GM13976 (cell line): Measurements from ENCODE around the gene PHF2.

Experiments
- DNase-seq: peaks from one replicate; pipeline ENCODE4 v3.0.0; 2012; ENCODE audit warnings: low spot score
- CTCF ChIP-seq: IDR thresholded peaks from 2 replicates; pipeline ENCODE4 v1.5.1; 2012; ENCODE audit warnings: borderline replicate concordance, mild to moderate bottlenecking; ENCODE audit not compliant: insufficient read depth; ENCODE audit errors: extremely low read depth, missing control alignments, control extremely low read depth
- in situ Hi-C: fragments of 300-500 bp; cut with MboI; formaldehyde crosslinking; loops from one replicate; pipeline ENCODE4 v1.12.0; 2022; ENCODE audit warnings: low sequenced_read_pairs, mixed read lengths, inconsistent platforms; ENCODE audit not compliant: unreplicated experiment

The PHF2 gene

GRCh38 chr9:93636667-93637066, 60.3 kb downstream of the PHF2 start:
- no peak for TF ChIP-seq CTCF
- in situ Hi-C loops, result no loop called here
- no peak for DNase-seq

GRCh38 chr9:93637886-93638285, 61.5 kb downstream of the PHF2 start:
- no peak for TF ChIP-seq CTCF
- in situ Hi-C loops, result no loop called here
- DNase-seq, result no peak

- DNase-seq, result no peak
- in situ Hi-C loops, result no loop called here
- TF ChIP-seq CTCF, result no peak
Observed at GRCh38 chr9:93640027-93640426, 63.6 kb downstream of the PHF2 start.

GRCh38 chr9:93642961-93643360, 66.6 kb downstream of the PHF2 start:
- no peak for DNase-seq
- in situ Hi-C loops, result no loop called here
- TF ChIP-seq CTCF, result no peak

- DNase-seq, result no peak
- in situ Hi-C loops, result no loop called here
- TF ChIP-seq CTCF, result no peak
Observed at GRCh38 chr9:93644397-93645088, 68.2 kb downstream of the PHF2 start.

- DNase-seq, result no peak
- in situ Hi-C loops, result no loop called here
- TF ChIP-seq CTCF, result no peak
Observed at GRCh38 chr9:93645149-93645889, 68.9 kb downstream of the PHF2 start.
